Inflammatory macrophage (primary cell): ENCODE measurements around the gene FGD6.
"Not testable (repeated sequence)": the region's sequence is repeated elsewhere in the genome, so short reads cannot be mapped to it uniquely, and the experiment has no call there.

ENCODE experiments used
- DNase-seq, 2 donors: peaks; one replicate each; pipeline ENCODE4 v3.0.0-alpha.2; 2020 to 2022

FGD6 gene

GRCh38 chr12:95118788-95119179 is 98.5 kb downstream of the FGD6 start:
- DNase-seq: no peak

- no peak for DNase-seq
Measured at GRCh38 chr12:95118138-95118787, 99.0 kb downstream of the FGD6 start.

GRCh38 chr12:95117178-95117599 is 100.1 kb downstream of the FGD6 start:
- DNase-seq: peak; percentile 53 to 78

GRCh38 chr12:95116773-95117172 is 100.5 kb downstream of the FGD6 start:
- DNase-seq: no peak

- DNase-seq: no peak
Measured at GRCh38 chr12:95116341-95116740, 100.9 kb downstream of the FGD6 start.

GRCh38 chr12:95115641-95116040 is 101.6 kb downstream of the FGD6 start:
- no peak for DNase-seq

GRCh38 chr12:95114766-95115405 is 102.4 kb downstream of the FGD6 start:
- DNase-seq: no peak

GRCh38 chr12:95107362-95107761 is 109.9 kb downstream of the FGD6 start:
- DNase-seq: no peak

- DNase-seq: no peak
Measured at GRCh38 chr12:95105540-95105939, 111.7 kb downstream of the FGD6 start.

GRCh38 chr12:95104919-95105452 is 112.3 kb downstream of the FGD6 start:
- no peak for DNase-seq

- DNase-seq: peak; percentile 28 to 55
Measured at GRCh38 chr12:95102916-95103671, 114.2 kb downstream of the FGD6 start.

GRCh38 chr12:95101957-95102356 is 115.3 kb downstream of the FGD6 start:
- DNase-seq: not testable (repeated sequence)

- no peak for DNase-seq
Measured at GRCh38 chr12:95100264-95101190, 116.7 kb downstream of the FGD6 start.

- DNase-seq: no peak
Measured at GRCh38 chr12:95099270-95099790, 117.9 kb downstream of the FGD6 start.

GRCh38 chr12:95096852-95097251 is 120.4 kb downstream of the FGD6 start:
- DNase-seq: no peak

GRCh38 chr12:95096378-95096777 is 120.9 kb downstream of the FGD6 start:
- no peak for DNase-seq

GRCh38 chr12:95095866-95096265 is 121.4 kb downstream of the FGD6 start:
- peak in 1 of 2 donors; percentile 62 for DNase-seq

- no peak for DNase-seq
Measured at GRCh38 chr12:95089462-95089861, 127.8 kb downstream of the FGD6 start.

GRCh38 chr12:95088379-95088778 is 128.9 kb downstream of the FGD6 start:
- DNase-seq: peak in 1 of 2 donors; percentile 40

- DNase-seq: no peak
Measured at GRCh38 chr12:95085612-95086011, 131.7 kb downstream of the FGD6 start.

- DNase-seq: no peak
Measured at GRCh38 chr12:95083938-95084337, 133.3 kb downstream of the FGD6 start.

- DNase-seq: no peak
Measured at GRCh38 chr12:95083471-95083870, 133.8 kb downstream of the FGD6 start.
